Jurkat, Clone E6-1 (cell line): ENCODE measurements around the gene DCLK2. TPM values are rescaled to one million over a fixed set of nuclear protein-coding genes. Genes with fewer than 3 reads are reported as not detected.

Source experiments
- DNase-seq: peaks from one replicate; pipeline ENCODE4 v3.0.0-alpha.2; 2011; ENCODE audit warnings: low read depth, low spot score
- H3K4me3 ChIP-seq: 2 replicates; pipeline ENCODE4 v1.5.1; 2011; ENCODE audit warnings: mild to moderate bottlenecking, low read length, control low read depth, moderate library complexity
- polyA plus RNA-seq: library from polyadenylated mRNA; unstranded; fragments of >200 nt; gene quantifications from one replicate; pipeline ENCODE4 v1.2.1, GENCODE V29; 2012; ENCODE audit warnings: missing spikeins; ENCODE audit not compliant: insufficient read length, insufficient read depth

Gene DCLK2
- polyA plus RNA-seq, result 1.4 TPM

DNA sequence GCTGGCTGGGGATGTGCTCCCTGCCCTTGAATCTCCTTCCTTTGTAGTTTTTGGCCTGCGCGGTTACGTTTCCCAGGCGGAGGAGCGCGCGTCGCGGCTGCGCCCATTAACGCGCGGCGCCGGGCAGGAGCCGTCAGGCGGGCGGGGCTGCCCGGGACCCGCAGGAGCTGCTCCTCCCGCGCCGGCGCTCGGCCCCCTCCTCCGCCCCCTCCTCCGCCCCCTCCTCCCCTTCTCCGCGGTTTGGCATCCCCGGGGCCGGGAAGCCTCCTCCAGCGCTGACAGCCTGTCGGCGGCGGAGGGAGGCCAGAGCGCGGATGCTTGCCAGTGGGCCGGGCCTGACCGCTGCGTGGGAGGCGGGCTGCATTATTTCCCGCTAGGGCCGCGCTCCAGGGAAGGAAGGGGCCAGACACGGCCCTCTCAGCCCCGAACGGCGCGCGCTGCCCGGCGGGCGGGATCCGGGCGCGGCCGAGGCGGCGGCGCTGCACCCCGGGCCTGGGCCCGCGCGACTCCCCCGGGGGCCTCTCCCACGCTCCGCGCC is at the start of gene DCLK2:
Gene DCLK2, plus strand, starts transcription at position 405 of the 538 bp plus-strand sequence. CDS start 583 bp downstream, outside the sequence.
- no peak for DNase-seq
- H3K4me3 ChIP-seq, result peak within 1 kb of the TSS; percentile 39

- no peak overlapping the region for H3K4me3 ChIP-seq
These were observed 45.7 kb upstream of the DCLK2 start for GRCh38 chr4:150032541-150032940.

GRCh38 chr4:150033081-150033480 is 45.2 kb upstream of the DCLK2 start:
- no peak for DNase-seq
- H3K4me3 ChIP-seq, result no peak overlapping the region

More at GRCh38 chr4:150032541-150032940, 45.7 kb upstream of the DCLK2 start:
- DNase-seq, result no peak

GRCh38 chr4:150033901-150034300 is 44.3 kb upstream of the DCLK2 start:
- no peak overlapping the region for H3K4me3 ChIP-seq
- DNase-seq, result no peak

DNA sequence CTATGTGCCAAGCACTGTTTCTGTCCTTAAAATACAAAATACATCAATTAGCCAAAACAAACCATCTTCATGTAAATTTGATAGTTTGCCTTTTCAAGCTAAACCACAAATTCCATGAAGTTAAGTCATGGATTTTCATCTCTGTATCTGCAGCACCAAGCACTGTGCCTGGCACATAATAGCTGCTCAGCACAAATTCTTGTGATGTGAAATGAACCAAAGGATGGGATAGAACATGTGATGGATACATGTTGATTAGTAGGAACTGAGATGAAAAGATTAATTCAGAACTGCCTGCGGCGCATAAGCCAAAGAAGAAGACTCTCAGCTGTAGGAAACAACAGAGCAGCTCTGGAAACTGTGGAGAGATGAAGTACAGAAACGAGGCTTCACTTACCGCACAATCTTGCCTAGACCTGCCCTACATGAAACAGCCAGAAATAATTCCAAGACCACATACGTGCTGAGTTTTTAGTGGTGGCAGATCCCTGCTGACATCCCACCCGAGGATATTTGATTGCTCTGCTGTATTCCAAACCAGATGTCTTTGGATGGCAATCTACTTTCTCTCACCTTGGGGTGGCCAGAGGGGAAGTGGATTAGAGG is 40.9 kb upstream of the DCLK2 start:
- no peak for DNase-seq
- no peak overlapping the region for H3K4me3 ChIP-seq

DNA sequence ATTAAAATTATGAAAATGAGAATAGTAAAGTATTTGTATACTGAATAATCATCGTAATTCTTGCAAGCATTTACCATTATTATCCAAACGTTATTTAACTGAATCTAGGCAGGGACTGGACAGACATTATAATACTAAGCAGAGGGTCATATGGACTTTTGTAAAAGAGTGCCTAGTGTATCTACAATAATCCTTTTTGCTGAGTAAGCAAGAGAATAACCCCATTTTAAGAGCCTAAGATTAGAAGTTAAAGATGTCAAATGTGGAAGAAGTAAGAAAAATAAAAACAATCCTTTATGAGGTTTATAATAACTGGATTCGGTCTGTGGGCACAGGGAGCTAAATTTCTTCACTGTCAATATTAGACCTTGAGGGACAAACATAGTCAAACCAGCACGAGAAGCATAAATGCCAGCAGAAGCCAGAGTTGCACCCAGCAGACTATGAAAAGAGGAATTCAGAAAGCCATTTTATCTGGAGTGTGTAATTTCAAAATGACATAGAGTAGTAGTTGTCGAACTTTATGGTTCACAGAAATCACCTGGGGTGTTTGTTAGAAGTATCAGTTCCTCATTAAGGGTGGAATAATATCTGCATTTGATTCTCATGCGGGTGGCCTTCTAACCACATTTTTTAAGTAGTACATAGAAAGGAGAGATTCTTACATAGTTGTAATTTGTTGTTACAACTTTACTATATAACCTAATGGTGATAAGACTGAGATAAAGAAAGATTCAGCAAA is 39.7 kb upstream of the DCLK2 start:
- no peak for DNase-seq
- H3K4me3 ChIP-seq, result no peak overlapping the region

- DNase-seq, result no peak
- H3K4me3 ChIP-seq, result no peak overlapping the region
These were observed 38.7 kb upstream of the DCLK2 start for GRCh38 chr4:150039274-150040127.

DNA sequence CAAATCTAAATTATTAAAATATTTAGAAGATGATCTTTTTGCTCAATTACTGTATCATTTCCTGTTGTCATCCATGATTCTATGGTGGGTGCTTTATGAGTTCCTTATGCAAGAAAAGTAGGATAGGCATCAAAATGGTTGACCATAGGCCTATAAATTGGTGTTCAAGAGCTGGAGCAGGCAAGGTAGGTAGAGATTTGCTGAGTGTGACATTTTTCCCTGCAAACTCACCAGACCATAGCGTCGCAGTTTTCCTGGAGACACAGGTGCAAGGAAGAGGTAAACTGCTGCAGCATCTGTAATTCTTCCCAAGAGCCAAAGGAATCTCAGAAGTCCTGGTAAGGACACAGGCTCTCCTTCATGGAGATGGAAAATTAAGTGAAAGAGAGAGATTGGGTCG is 33.7 kb upstream of the DCLK2 start:
- H3K4me3 ChIP-seq, result no peak overlapping the region
- DNase-seq, result no peak

GRCh38 chr4:150045410-150045809 is 32.8 kb upstream of the DCLK2 start:
- no peak overlapping the region for H3K4me3 ChIP-seq
- no peak for DNase-seq

- H3K4me3 ChIP-seq, result no peak overlapping the region
- no peak for DNase-seq
These were observed 31.5 kb upstream of the DCLK2 start for GRCh38 chr4:150046728-150047217.

DNA sequence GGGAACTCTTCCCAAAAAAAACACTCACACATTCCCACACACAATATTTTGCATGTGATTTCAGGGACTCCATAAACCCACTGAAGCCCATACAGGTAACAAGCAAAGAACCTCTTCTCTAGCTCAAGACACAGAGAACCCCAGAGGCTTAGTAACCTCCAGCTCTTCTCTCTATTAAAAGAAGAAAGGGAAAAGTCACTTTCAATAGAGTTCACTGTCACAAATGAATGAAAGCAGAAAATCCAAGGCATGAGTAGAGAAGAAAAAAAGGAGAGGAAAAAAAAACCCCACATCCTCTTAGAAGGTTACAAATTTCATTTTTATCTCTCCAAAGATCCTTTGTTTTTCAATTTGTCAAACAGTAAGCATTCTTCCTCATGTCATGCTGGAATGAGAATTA is 30.7 kb upstream of the DCLK2 start:
- DNase-seq, result no peak
- H3K4me3 ChIP-seq, result no peak overlapping the region

GRCh38 chr4:150049682-150050081 is 28.6 kb upstream of the DCLK2 start:
- no peak for DNase-seq
- H3K4me3 ChIP-seq, result no peak overlapping the region

- no peak for DNase-seq
These were observed 27.7 kb upstream of the DCLK2 start for GRCh38 chr4:150050566-150050965.

DNA sequence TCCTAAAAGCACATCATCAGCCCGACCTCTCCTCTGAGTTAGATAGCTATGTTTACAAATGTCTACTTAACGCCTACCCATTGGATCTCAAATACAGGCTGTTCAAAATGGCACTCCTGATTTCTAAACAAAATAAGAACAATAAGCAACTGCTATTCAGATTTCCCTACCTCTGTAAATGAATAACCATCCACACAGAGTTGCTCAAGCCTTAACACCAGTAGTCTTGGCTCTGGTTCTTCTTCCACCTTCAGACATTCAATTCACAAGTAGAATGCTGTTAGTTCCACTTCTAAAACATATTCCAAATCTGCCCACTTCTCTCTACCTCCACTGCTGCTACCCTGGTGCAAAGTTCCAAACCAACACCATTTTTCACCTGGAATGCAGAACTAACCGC is 27.1 kb upstream of the DCLK2 start:
- no peak for DNase-seq
- H3K4me3 ChIP-seq, result no peak overlapping the region

More at GRCh38 chr4:150050566-150050965, 27.7 kb upstream of the DCLK2 start:
- H3K4me3 ChIP-seq, result no peak overlapping the region

- no peak for DNase-seq
- H3K4me3 ChIP-seq, result no peak overlapping the region
These were observed 22.8 kb upstream of the DCLK2 start for GRCh38 chr4:150055467-150055866.

- no peak overlapping the region for H3K4me3 ChIP-seq
- no peak for DNase-seq
These were observed 21.7 kb upstream of the DCLK2 start for GRCh38 chr4:150056569-150056968.

GRCh38 chr4:150061086-150061776 is 17.0 kb upstream of the DCLK2 start:
- no peak overlapping the region for H3K4me3 ChIP-seq
- DNase-seq, result no peak

DNA sequence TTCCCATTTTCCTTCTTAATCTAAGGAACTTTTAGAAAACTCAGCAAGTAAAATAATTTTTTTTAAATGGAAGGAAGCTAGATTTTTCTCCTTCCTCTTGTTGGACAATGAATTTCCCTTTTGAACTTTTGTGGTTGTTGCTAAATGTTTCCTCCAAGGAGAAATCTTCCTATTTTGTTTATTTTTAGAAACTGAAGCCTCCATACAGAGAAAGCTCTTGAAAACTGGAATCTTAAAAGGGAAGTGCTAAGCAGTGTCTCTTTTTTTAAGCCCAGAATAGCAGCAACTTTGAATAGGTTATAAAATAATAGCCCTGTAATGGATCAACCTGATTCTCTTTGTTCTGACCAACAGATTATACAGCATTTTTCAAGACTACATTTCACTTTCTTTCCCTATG is 15.1 kb upstream of the DCLK2 start:
- H3K4me3 ChIP-seq, result no peak overlapping the region
- no peak for DNase-seq

DNA sequence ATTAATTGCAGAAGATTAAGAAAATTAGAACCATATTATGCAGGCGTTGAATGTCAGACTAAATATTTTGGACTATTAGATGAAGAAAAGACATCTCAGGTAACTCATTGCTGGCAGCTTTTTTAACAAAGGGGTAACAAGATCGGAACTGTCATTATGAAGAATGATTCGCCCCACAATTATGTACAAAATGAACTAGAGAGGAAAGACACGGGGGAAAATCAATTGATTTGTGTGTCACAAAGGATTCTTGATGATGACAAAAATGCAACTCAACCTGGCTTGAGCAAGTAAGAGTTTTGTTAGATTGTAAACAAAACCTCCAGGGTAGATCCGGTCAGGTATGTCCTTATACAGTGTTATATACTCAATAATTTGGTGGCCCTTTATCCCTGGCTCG is 12.5 kb upstream of the DCLK2 start:
- H3K4me3 ChIP-seq, result no peak overlapping the region
- DNase-seq, result no peak
